DMS153 (cell line): Measurements from ENCODE around the gene ABCA7.

ENCODE experiments used
- DNase-seq: peaks from one replicate; lab custom pipeline; 2025; lab: John Stamatoyannopoulos, UW

Gene ABCA7

GRCh38 chr19:1004204-1004802 is 35.6 kb upstream of the ABCA7 start:
- no peak for DNase-seq

GRCh38 chr19:1004803-1005664 is 34.9 kb upstream of the ABCA7 start:
- DNase-seq = no peak

GRCh38 chr19:1006711-1007398 is 33.1 kb upstream of the ABCA7 start:
- DNase-seq = no peak

GRCh38 chr19:1007399-1008251 is 32.3 kb upstream of the ABCA7 start:
- no peak for DNase-seq

GRCh38 chr19:1008268-1009040 is 31.5 kb upstream of the ABCA7 start:
- DNase-seq = no peak

GRCh38 chr19:1009041-1009980 is 30.6 kb upstream of the ABCA7 start:
- no peak for DNase-seq

- no peak for DNase-seq
Observed at GRCh38 chr19:1009981-1010538, 29.8 kb upstream of the ABCA7 start.

- no peak for DNase-seq
Observed at GRCh38 chr19:1010586-1011510, 29.1 kb upstream of the ABCA7 start.

GRCh38 chr19:1011831-1012333 is 28.0 kb upstream of the ABCA7 start:
- no peak for DNase-seq

- DNase-seq = no peak
Observed at GRCh38 chr19:1012334-1012733, 27.6 kb upstream of the ABCA7 start.

GRCh38 chr19:1013218-1013617 is 26.7 kb upstream of the ABCA7 start:
- no peak for DNase-seq

- DNase-seq = no peak
Observed at GRCh38 chr19:1014161-1015060, 25.5 kb upstream of the ABCA7 start.

- no peak for DNase-seq
Observed at GRCh38 chr19:1015061-1015781, 24.7 kb upstream of the ABCA7 start.

- DNase-seq = no peak
Observed at GRCh38 chr19:1015782-1016646, 23.9 kb upstream of the ABCA7 start.

- no peak for DNase-seq
Observed at GRCh38 chr19:1016647-1017114, 23.2 kb upstream of the ABCA7 start.
